ENCODE results near the gene PKP2. TPM values are rescaled to one million over a fixed set of nuclear protein-coding genes. Genes with fewer than 3 reads are reported as not detected.

PKP2 gene
- total and polyA plus RNA-seq, 2 of the 8 experiments (the other 6 are each of a cell fraction or from before 2014, with no cell fraction given): 9.6 to 44.8 TPM

DNA sequence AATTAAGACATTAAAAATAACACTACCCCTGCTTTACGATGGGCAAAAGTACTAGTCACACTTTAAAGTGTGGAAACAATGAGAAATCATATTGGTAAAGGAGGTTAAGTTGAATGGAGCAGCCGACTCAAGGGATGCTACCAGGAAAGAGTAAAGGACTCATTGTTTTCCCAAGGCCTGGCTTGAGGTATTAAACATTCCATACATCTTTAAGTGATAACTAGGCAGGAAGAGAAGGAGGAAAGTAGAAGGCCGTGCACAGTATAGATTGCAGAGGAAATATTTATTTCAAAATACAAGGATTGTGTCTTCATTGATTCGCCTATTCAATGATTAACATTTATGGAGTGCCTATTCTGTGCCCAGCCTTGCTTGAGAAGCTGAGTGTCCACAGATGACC is 120.3 kb downstream of the PKP2 start:
- Histone ChIP-seq H3K4me2 (ENCODE audit: insufficient read depth in 1 of 2, low read depth in 2 of 2, low read length in 2 of 2) (no peak overlapping the region), H3K27me3 (replicated peaks in 1 of 4; ENCODE audit: control insufficient read depth in 3 of 4, extremely low read depth in 1 of 4, insufficient read depth in 3 of 4, low read length in 3 of 4) (no peaks in the 10 kb centered on the region), H3K4me3 (ENCODE audit: extremely low read depth in 1 of 4, insufficient read depth in 2 of 4, low read depth in 3 of 4, low read length in 4 of 4) (no peak overlapping the region), H3K36me3 (ENCODE audit: control insufficient read depth in 2 of 4, insufficient read depth in 4 of 4, low read length in 3 of 4) (no peaks in the 10 kb centered on the region), H3K4ac (replicated peaks; ENCODE audit: insufficient read length, low read depth, low read length) (no peak overlapping the region), H2BK20ac (ENCODE audit: low read length) (no peak overlapping the region), H3K79me1 (ENCODE audit: low read depth, low read length) (no peaks in the 10 kb centered on the region), H4K91ac (replicated peaks; ENCODE audit: insufficient read length, low read length) (no peak overlapping the region), H3K18ac (ENCODE audit: extremely low read depth, low read length) (no peak overlapping the region), H3K79me2 (ENCODE audit: control insufficient read depth in 1 of 2, insufficient read depth in 2 of 2, low read length in 2 of 2) (no peaks in the 10 kb centered on the region), H2BK15ac (ENCODE audit: low read length) (no peak overlapping the region), H2BK5ac (ENCODE audit: low read depth, low read length) (no peak overlapping the region), H3K9me3 (ENCODE audit: insufficient read depth in 2 of 2, low read depth in 1 of 2, low read length in 1 of 2) (no peaks in the 10 kb centered on the region), H2AFZ (ENCODE audit: low read length) (no peak overlapping the region), H4K20me1 (replicated peaks in 1 of 2; ENCODE audit: control insufficient read depth in 1 of 2, insufficient read depth in 2 of 2, low read length in 2 of 2) (no peaks in the 10 kb centered on the region), H3K23me2 (ENCODE audit: low read depth, low read length) (no peaks in the 10 kb centered on the region), H3K9ac (replicated peaks in 1 of 4; ENCODE audit: extremely low read depth in 1 of 4, low read depth in 3 of 4, low read length in 3 of 4) (no peak overlapping the region), H2AK5ac (ENCODE audit: low read depth, low read length) (no peak overlapping the region), H3K4me1 (replicated peaks in 1 of 4; ENCODE audit: control insufficient read depth in 3 of 4, insufficient read depth in 4 of 4, low read length in 3 of 4) (no peaks in the 10 kb centered on the region), H3K14ac (ENCODE audit: insufficient read length) (no peak overlapping the region), H2BK120ac (replicated peaks; ENCODE audit: low read depth, low read length) (no peak overlapping the region), H2BK12ac (ENCODE audit: low read depth, low read length) (no peak overlapping the region), H3K56ac (replicated peaks; ENCODE audit: insufficient read length, low read depth, low read length) (no peak overlapping the region), H4K5ac (ENCODE audit: insufficient read length, low read depth, low read length) (no peak overlapping the region), H3K27ac (ENCODE audit: low read depth, low read length) (no peak overlapping the region), H3K23ac (ENCODE audit: insufficient read length) (no peak overlapping the region), H4K8ac (ENCODE audit: extremely low read depth, insufficient read depth, low read length) (no peak overlapping the region)
- 93% methylated on average over 4 of the region's 4 CpGs; no CpG with 5 or more reads in 1 of the 2 experiments for WGBS, 2 experiments (ENCODE audit: extremely low coverage in 1 of 2, insufficient coverage in 1 of 2, insufficient read length in 1 of 2, insufficient replicate concordance in 2 of 2, low coverage in 1 of 2, low lambda C conversion rate in 2 of 2, missing lambda C conversion rate in 1 of 2)
- CTCF ChIA-PET (ENCODE audit: partially characterized antibody): no interaction called here
- DNase-seq (ENCODE audit: low read depth in 1 of 2, low spot score in 2 of 2) (no peak), FAIRE-seq (no peak)
- POLR2A ChIA-PET (ENCODE audit: partially characterized antibody): interaction anchor here (0.6 kb wide), 1 partner anchor 122 kb away, joined by 3 read pairs; no protein-coding TSS in a partner anchor
- TF ChIP-seq PHF8 (conservative IDR thresholded peaks at IDR 0.05; ENCODE audit: low read depth, low read length) (no peak), JUND (IDR thresholded peaks at IDR 0.05; ENCODE audit: low read length) (no peak), RFX5 (IDR thresholded peaks at IDR 0.05; ENCODE audit: borderline replicate concordance, low read depth, low read length) (no peak), KDM1A (IDR thresholded peaks at IDR 0.05; ENCODE audit: borderline replicate concordance, low read length) (no peak)
- TF ChIP-seq, protein P1, sequence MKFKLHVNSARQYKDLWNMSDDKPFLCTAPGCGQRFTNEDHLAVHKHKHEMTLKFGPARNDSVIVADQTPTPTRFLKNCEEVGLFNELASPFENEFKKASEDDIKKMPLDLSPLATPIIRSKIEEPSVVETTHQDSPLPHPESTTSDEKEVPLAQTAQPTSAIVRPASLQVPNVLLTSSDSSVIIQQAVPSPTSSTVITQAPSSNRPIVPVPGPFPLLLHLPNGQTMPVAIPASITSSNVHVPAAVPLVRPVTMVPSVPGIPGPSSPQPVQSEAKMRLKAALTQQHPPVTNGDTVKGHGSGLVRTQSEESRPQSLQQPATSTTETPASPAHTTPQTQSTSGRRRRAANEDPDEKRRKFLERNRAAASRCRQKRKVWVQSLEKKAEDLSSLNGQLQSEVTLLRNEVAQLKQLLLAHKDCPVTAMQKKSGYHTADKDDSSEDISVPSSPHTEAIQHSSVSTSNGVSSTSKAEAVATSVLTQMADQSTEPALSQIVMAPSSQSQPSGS (IDR thresholded peaks at IDR 0.05; ENCODE audit: low read length): no peak
- TF ChIP-seq, protein P2, sequence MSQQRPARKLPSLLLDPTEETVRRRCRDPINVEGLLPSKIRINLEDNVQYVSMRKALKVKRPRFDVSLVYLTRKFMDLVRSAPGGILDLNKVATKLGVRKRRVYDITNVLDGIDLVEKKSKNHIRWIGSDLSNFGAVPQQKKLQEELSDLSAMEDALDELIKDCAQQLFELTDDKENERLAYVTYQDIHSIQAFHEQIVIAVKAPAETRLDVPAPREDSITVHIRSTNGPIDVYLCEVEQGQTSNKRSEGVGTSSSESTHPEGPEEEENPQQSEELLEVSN (IDR thresholded peaks at IDR 0.05): no peak
